ENCODE results near the gene TRIM44.
"Not testable (repeated sequence)": the region's sequence is repeated elsewhere in the genome, so short reads cannot be mapped to it uniquely, and the experiment has no call there.

Gene TRIM44

GRCh38 chr11:35721651-35722282 is 59.2 kb downstream of the TRIM44 start:
- no peak for DNase-seq

DNA sequence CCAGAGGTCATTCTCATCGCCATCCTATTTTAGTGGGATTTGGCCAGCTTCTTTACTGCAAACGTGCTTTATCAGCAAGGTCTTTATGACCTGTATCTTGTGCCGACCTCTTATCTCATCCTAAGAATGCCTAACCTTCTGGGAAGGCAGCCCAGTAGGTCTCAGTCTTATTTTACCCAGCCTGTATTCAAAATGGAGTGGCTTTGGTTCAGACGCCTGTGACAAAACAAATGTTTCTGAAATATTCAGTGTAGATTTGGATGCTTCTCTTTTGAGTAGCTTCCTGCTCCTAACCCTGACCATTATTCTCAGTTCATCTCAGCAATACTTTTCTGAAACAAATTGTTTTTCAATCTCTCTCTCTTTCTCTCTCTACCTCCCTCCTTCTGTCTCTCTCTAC is 60.1 kb downstream of the TRIM44 start:
- DNase-seq: no peak

- DNase-seq: no peak
These were observed 60.9 kb downstream of the TRIM44 start for GRCh38 chr11:35723493-35723892.

- no peak for DNase-seq
These were observed 61.3 kb downstream of the TRIM44 start for GRCh38 chr11:35723913-35724312.

- DNase-seq: no peak
These were observed 63.3 kb downstream of the TRIM44 start for GRCh38 chr11:35725885-35726284.

DNA sequence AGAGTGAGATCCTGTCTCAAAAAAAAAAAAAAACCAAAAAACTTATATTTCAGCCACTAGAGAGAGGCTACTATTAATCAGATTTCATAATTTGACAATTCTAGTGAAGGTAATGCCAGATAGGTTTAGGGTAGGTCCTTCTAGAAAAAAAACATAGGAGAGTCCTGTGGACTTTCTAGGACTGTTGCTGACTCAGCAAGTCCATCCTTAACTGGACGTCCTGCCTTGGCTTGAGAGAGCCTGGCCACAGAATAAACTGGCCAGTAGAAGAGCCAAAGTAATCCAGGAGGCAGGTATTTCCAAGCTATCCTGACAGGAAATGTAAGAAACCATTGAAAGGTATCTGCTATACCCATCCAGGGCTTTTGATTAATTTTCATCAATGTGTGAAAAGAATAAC is 64.6 kb downstream of the TRIM44 start:
- DNase-seq: no peak

GRCh38 chr11:35730254-35730653 is 67.7 kb downstream of the TRIM44 start:
- DNase-seq: no peak

GRCh38 chr11:35734669-35735410 is 72.3 kb downstream of the TRIM44 start:
- no peak for DNase-seq

GRCh38 chr11:35735411-35735810 is 72.8 kb downstream of the TRIM44 start:
- no peak for DNase-seq

- no peak for DNase-seq
These were observed 73.3 kb downstream of the TRIM44 start for GRCh38 chr11:35735903-35736302.

DNA sequence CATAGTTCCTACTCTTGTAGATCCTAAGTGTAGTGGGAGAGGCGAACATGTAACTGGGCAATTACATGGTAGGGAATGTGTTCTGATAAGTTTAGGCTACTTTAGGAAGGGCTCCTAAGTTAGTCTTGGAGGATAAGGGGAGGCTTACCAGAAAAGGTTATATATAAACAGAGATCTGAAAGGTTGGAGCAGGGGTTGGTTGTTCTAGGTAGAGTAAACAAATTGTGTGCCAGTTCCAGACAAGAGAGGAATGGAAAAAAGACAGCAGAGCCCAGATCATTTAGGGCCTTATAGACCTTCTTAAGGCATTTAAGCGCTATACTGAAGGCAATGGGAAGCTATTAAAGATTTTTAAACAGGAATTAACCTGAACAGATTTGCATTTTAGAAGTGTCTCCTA is 74.4 kb downstream of the TRIM44 start:
- no peak for DNase-seq

GRCh38 chr11:35740061-35740799 is 77.7 kb downstream of the TRIM44 start:
- DNase-seq: no peak

- DNase-seq: no peak
These were observed 80.3 kb downstream of the TRIM44 start for GRCh38 chr11:35742707-35743454.

GRCh38 chr11:35746356-35747153 is 84.0 kb downstream of the TRIM44 start:
- DNase-seq: no peak

DNA sequence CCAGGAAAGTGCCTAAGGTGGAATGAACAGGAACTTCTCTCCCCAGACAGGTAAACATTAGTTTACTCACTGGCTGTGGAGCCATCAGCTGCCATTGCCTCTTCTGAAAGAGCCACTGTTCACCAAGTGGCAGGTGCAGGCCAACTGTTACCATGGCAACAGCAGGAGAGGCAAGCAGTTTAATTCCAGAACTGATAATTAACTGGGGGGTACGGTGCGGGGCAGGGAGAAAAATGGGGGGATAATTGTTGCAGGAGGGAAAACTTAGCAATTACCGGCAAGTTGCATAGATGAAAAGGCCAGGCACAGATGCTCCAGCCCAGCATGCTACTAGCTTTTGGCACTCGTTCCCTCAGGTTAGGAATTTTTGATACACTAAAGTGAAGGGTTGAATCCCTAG is 85.1 kb downstream of the TRIM44 start:
- no peak for DNase-seq

DNA sequence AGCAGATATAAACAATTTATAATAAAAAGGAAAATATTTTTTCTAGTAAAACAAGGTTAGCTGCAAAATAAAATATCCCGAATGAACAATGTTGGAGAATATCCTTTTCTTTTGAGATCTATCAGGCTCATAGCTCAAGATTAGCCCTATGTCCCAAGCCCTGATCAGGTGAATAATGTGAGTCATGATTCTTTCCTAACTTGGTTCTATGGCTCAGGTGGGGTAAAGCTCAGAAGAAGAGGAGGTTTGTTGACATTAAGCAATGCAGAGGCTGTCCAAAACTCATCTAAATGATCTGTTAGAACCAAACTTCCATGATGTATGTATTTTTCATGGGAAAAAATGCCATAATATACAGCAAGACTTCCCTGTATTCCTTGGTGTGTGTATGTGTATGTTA is 86.1 kb downstream of the TRIM44 start:
- no peak for DNase-seq

- no peak for DNase-seq
These were observed 87.7 kb downstream of the TRIM44 start for GRCh38 chr11:35750315-35750714.

DNA sequence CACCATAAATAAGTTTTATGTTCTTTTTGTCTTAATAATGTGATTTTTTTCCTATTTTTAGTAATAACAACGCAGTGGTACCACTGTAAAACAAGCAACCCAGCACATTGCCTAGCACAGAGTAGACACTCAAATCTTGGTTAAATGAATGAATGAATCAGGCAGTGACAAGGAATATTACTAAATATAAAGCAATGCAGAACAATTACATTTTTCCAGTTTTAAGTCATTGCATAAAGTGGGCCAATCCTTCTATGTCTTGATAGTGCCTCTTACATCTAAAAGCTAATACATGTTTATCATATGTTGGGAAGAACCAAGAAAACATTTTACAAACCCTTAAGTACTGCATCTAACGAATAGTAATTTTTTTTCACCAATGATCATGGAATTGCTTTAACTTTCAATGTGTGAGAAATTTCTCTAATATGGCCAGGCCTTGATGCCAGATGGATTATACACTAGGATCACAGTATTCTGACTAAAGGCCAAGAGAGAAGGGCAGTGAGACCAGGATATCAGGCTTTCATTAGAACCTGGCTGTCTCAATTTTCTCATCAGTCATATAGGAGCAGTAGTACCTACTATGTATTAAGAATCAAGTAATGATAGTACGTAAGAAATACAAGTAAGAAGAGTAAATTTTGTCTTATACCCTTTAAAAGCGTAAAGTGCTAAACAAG is 88.5 kb downstream of the TRIM44 start:
- no peak for DNase-seq

GRCh38 chr11:35751664-35752061 is 89.1 kb downstream of the TRIM44 start:
- DNase-seq: no peak

DNA sequence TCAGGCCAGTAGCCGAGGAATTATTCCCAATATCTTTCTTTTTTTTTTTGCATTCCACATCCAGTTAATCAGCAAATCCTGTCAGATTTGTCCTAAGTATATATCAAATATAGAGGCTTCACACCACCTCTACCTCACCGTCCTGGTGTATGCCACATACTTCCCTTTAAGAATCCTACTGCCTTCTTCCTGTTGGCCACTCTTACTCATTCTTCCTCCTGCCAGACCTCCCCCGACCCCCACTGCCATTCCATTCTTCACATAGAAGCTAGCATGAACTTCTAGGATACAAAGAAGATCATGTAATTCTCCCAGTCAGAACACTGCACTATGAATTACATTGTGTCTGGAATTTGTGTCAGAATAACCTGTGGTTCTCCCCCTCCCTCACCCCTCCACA is 89.5 kb downstream of the TRIM44 start:
- DNase-seq: no peak

GRCh38 chr11:35753573-35753972 is 91.0 kb downstream of the TRIM44 start:
- DNase-seq: not testable (repeated sequence)

- not testable (repeated sequence) for DNase-seq
These were observed 97.4 kb downstream of the TRIM44 start for GRCh38 chr11:35759951-35760350.
